ENCODE measurements around the gene PACRGL.

Gene PACRGL

GRCh38 chr4:20662851-20663250, 37.4 kb upstream of the PACRGL start:
- H3K4me2 ChIP-seq (ENCODE audit: low read depth, low read length, poor library complexity, severe bottlenecking), result no peak overlapping the region
- no peaks in the 10 kb centered on the region for H3F3A ChIP-seq (ENCODE audit: insufficient read depth)
- no peaks in the 10 kb centered on the region for H3K9me2 ChIP-seq (replicated peaks; ENCODE audit: insufficient read depth, low read length)
- H4K20me1 ChIP-seq (ENCODE audit: low read depth, low read length), result no peaks in the 10 kb centered on the region
- no peak overlapping the region for H3K9ac ChIP-seq (ENCODE audit: low read length)
- H3K27ac ChIP-seq (ENCODE audit: low read depth, low read length), result no peak overlapping the region
- no peaks in the 10 kb centered on the region for H3K36me3 ChIP-seq (ENCODE audit: low read length)
- no peaks in the 10 kb centered on the region for H3K79me2 ChIP-seq (ENCODE audit: insufficient read depth, low read length)
- H3K27me3 ChIP-seq (ENCODE audit: low read length), result no peaks in the 10 kb centered on the region
- H3K9me3 ChIP-seq (ENCODE audit: insufficient read depth, low read length), result no peaks in the 10 kb centered on the region
- no peak for TF ChIP-seq EZH2phosphoT487 (conservative IDR thresholded peaks at IDR 0.05; ENCODE audit: low read length)
- no peak for TF ChIP-seq CTCF (IDR thresholded peaks at IDR 0.05; ENCODE audit: insufficient read depth, low read length, poor library complexity, severe bottlenecking)
- no peak overlapping the region for H3K4me3 ChIP-seq (ENCODE audit: insufficient read depth, low read length, poor library complexity, severe bottlenecking)
- no peak overlapping the region for H2AFZ ChIP-seq (ENCODE audit: low read depth, low read length, severe bottlenecking)

DNA sequence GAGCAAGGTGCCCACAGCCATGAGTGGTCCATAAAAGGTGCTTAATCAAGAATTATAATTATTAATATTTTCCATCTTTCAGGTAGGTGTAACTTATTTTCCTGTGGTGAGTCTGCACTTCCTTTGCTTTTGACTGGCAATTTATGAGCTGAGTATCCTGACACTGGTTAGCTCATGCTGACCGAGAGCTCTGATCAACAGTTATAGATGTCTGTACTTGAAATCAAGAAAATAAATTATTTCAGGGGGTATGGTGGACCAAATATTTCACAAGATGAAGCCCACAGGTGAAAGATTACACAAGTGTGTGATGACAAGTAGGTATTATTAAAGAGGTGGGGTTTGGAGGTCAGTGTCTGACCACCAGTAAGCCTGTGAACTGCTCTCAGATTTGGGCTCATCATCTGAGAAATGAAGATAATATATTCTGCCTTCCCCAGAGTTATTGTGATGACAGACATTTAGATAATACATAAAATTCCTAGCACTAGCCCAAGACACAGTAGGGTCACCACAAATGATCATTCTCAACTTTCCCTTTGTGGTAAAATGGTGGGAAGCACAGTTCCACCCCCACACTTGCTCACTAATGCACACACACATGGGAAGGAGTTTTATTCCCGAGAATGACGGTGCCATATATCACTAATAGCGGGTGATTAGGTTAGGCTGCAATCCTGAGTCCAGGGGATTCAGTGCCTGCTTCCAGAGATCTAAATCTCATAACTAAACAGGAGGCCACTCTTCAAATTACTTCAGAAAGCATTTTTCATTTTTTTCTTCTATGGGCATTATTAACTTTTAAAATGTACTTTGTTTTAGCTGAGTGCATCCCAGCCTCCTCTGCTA, 34.0 kb upstream of the PACRGL start:
- Histone ChIP-seq H3F3A (ENCODE audit: insufficient read depth) (no peaks in the 10 kb centered on the region), H3K36me3 (ENCODE audit: low read length) (no peaks in the 10 kb centered on the region), H3K9me2 (replicated peaks; ENCODE audit: insufficient read depth, low read length) (no peaks in the 10 kb centered on the region), H3K9ac (ENCODE audit: low read length) (no peak overlapping the region), H3K4me2 (ENCODE audit: low read depth, low read length, poor library complexity, severe bottlenecking) (no peak overlapping the region), H3K27me3 (ENCODE audit: low read length) (no peaks in the 10 kb centered on the region), H4K20me1 (ENCODE audit: low read depth, low read length) (no peaks in the 10 kb centered on the region), H3K27ac (ENCODE audit: low read depth, low read length) (no peak overlapping the region), H3K4me3 (ENCODE audit: insufficient read depth, low read length, poor library complexity, severe bottlenecking) (no peak overlapping the region), H3K9me3 (ENCODE audit: insufficient read depth, low read length) (no peaks in the 10 kb centered on the region), H3K79me2 (ENCODE audit: insufficient read depth, low read length) (no peaks in the 10 kb centered on the region), H2AFZ (ENCODE audit: low read depth, low read length, severe bottlenecking) (no peak overlapping the region)
- TF ChIP-seq CTCF (IDR thresholded peaks at IDR 0.05; ENCODE audit: insufficient read depth, low read length, poor library complexity, severe bottlenecking), result no peak
- no peak for TF ChIP-seq EZH2phosphoT487 (conservative IDR thresholded peaks at IDR 0.05; ENCODE audit: low read length)

- Histone ChIP-seq H3K9me2 (replicated peaks; ENCODE audit: insufficient read depth, low read length) (no peaks in the 10 kb centered on the region), H3K36me3 (ENCODE audit: low read length) (no peaks in the 10 kb centered on the region), H3K27ac (ENCODE audit: low read depth, low read length) (no peak overlapping the region), H2AFZ (ENCODE audit: low read depth, low read length, severe bottlenecking) (no peak overlapping the region), H3K9ac (ENCODE audit: low read length) (no peak overlapping the region), H4K20me1 (ENCODE audit: low read depth, low read length) (no peaks in the 10 kb centered on the region), H3K4me2 (ENCODE audit: low read depth, low read length, poor library complexity, severe bottlenecking) (no peak overlapping the region), H3K79me2 (ENCODE audit: insufficient read depth, low read length) (no peaks in the 10 kb centered on the region), H3K9me3 (ENCODE audit: insufficient read depth, low read length) (no peaks in the 10 kb centered on the region), H3K27me3 (ENCODE audit: low read length) (no peaks in the 10 kb centered on the region), H3F3A (ENCODE audit: insufficient read depth) (no peaks in the 10 kb centered on the region), H3K4me3 (ENCODE audit: insufficient read depth, low read length, poor library complexity, severe bottlenecking) (no peak overlapping the region)
- TF ChIP-seq EZH2phosphoT487 (conservative IDR thresholded peaks at IDR 0.05; ENCODE audit: low read length) (no peak), CTCF (IDR thresholded peaks at IDR 0.05; ENCODE audit: insufficient read depth, low read length, poor library complexity, severe bottlenecking) (no peak)
Observed at GRCh38 chr4:20672262-20672661, 28.0 kb upstream of the PACRGL start.

All from SU-DHL-6 (cell line).